RKO (cell line): Measurements from ENCODE around the gene PDE1A.
"Not testable (repeated sequence)": the region's sequence is repeated elsewhere in the genome, so short reads cannot be mapped to it uniquely, and the experiment has no call there.

Experiments
- DNase-seq: peaks from one replicate; pipeline ENCODE4 v3.0.0-alpha.2; 2016; ENCODE audit warnings: low spot score

PDE1A gene

GRCh38 chr2:182358601-182359000 is 68.2 kb downstream of the PDE1A start:
- no peak for DNase-seq

- DNase-seq = no peak
Measured at GRCh38 chr2:182355815-182356214, 71.0 kb downstream of the PDE1A start.

GRCh38 chr2:182351427-182351826 is 75.4 kb downstream of the PDE1A start:
- DNase-seq = no peak

- no peak for DNase-seq
Measured at GRCh38 chr2:182349268-182349667, 77.6 kb downstream of the PDE1A start.

GRCh38 chr2:182345384-182345783 is 81.5 kb downstream of the PDE1A start:
- DNase-seq = no peak

GRCh38 chr2:182330451-182331305 is 96.2 kb downstream of the PDE1A start:
- DNase-seq = peak; percentile 9

- DNase-seq = no peak
Measured at GRCh38 chr2:182324665-182325064, 102.2 kb downstream of the PDE1A start.

- no peak for DNase-seq
Measured at GRCh38 chr2:182321096-182321495, 105.7 kb downstream of the PDE1A start.

- DNase-seq = no peak
Measured at GRCh38 chr2:182319556-182320505, 107.0 kb downstream of the PDE1A start.

GRCh38 chr2:182318466-182319220 is 108.2 kb downstream of the PDE1A start:
- no peak for DNase-seq

- DNase-seq = no peak
Measured at GRCh38 chr2:182316950-182317349, 109.9 kb downstream of the PDE1A start.

- DNase-seq = no peak
Measured at GRCh38 chr2:182302972-182303371, 123.9 kb downstream of the PDE1A start.

GRCh38 chr2:182302174-182302573 is 124.7 kb downstream of the PDE1A start:
- DNase-seq = no peak

- no peak for DNase-seq
Measured at GRCh38 chr2:182301093-182301492, 125.7 kb downstream of the PDE1A start.

- DNase-seq = no peak
Measured at GRCh38 chr2:182300608-182301007, 126.2 kb downstream of the PDE1A start.

- no peak for DNase-seq
Measured at GRCh38 chr2:182299632-182300031, 127.2 kb downstream of the PDE1A start.

GRCh38 chr2:182298456-182298855 is 128.4 kb downstream of the PDE1A start:
- no peak for DNase-seq

- no peak for DNase-seq
Measured at GRCh38 chr2:182291296-182291695, 135.5 kb downstream of the PDE1A start.

- no peak for DNase-seq
Measured at GRCh38 chr2:182283512-182283911, 143.3 kb downstream of the PDE1A start.

GRCh38 chr2:182281276-182281675 is 145.6 kb downstream of the PDE1A start:
- no peak for DNase-seq

- no peak for DNase-seq
Measured at GRCh38 chr2:182280118-182280517, 146.7 kb downstream of the PDE1A start.

GRCh38 chr2:182276662-182277061 is 150.2 kb downstream of the PDE1A start:
- DNase-seq = not testable (repeated sequence)
